ENCODE measurements around the gene COQ5.
"Not testable (repeated sequence)": the region's sequence is repeated elsewhere in the genome, so short reads cannot be mapped to it uniquely, and the experiment has no call there.

- not testable (repeated sequence) for TF ChIP-seq CTCF, POLR2A (IDR thresholded peaks at IDR 0.05)
Observed at GRCh38 chr12:120530418-120530761, 1.4 kb upstream of the COQ5 start.

Data from lower leg skin (tissue), 3 donors.